Parathyroid adenoma (tissue), 2 donors: Measurements from ENCODE around the gene OR2V2.

Experiments
- H2AFZ ChIP-seq: fragments of 300-600 bp; sonication (generic); one replicate; pipeline ENCODE4 v1.7.0; 2017; ENCODE audit warnings: antibody characterized with exemption, mild to moderate bottlenecking
- H3K27ac ChIP-seq: fragments of 300-600 bp; sonication (generic); one replicate; pipeline ENCODE4 v1.7.0; 2017
- H3K27me3 ChIP-seq: fragments of 300-600 bp; sonication (generic); one replicate; pipeline ENCODE4 v1.7.0; 2017; ENCODE audit warnings: low read length; ENCODE audit not compliant: control insufficient read depth, insufficient read depth
- H3K36me3 ChIP-seq: fragments of 300-600 bp; sonication (generic); one replicate; pipeline ENCODE4 v1.7.0; 2017; ENCODE audit warnings: low read length; ENCODE audit not compliant: control insufficient read depth, insufficient read depth
- H3K4me1 ChIP-seq: fragments of 300-600 bp; sonication (generic); one replicate; pipeline ENCODE4 v1.7.0; 2017; ENCODE audit warnings: control low read depth
- H3K4me2 ChIP-seq: fragments of 300-600 bp; sonication (generic); one replicate; pipeline ENCODE4 v1.7.0; 2017; ENCODE audit warnings: low read length
- H3K4me3 ChIP-seq: fragments of 300-600 bp; sonication (generic); one replicate; pipeline ENCODE4 v1.7.0; 2017; ENCODE audit warnings: low read depth, low read length
- H3K79me2 ChIP-seq: fragments of 300-600 bp; sonication (generic); one replicate; pipeline ENCODE4 v1.7.0; 2017; ENCODE audit warnings: control low read depth
- H3K9ac ChIP-seq: fragments of 300-600 bp; sonication (generic); one replicate; pipeline ENCODE4 v1.7.0; 2017; ENCODE audit warnings: mild to moderate bottlenecking
- H3K9me3 ChIP-seq: fragments of 300-600 bp; sonication (generic); one replicate; pipeline ENCODE4 v1.7.0; 2017; ENCODE audit warnings: low read length; ENCODE audit not compliant: control insufficient read depth
- CTCF ChIP-seq: fragments of 300-600 bp; sonication (generic); IDR thresholded peaks from one replicate; pipeline ENCODE4 v1.7.0; 2017; ENCODE audit warnings: antibody characterized with exemption, mild to moderate bottlenecking
- donor health status: primary hyperparathyroidism.

OR2V2 gene

GRCh38 chr5:181114844-181115778, 32.3 kb upstream of the OR2V2 start:
- Histone ChIP-seq H3K79me2 (no peaks in the 10 kb centered on the region), H3K9ac (no peak overlapping the region), H3K4me1 (no peaks in the 10 kb centered on the region), H3K4me2 (peak overlapping the region; percentile 9), H3K9me3 (no peaks in the 10 kb centered on the region), H2AFZ (no peak overlapping the region), H3K4me3 (no peak overlapping the region), H3K27me3 (peaks cover 7% of the 10 kb centered on the region), H3K36me3 (no peaks in the 10 kb centered on the region), H3K27ac (no peak overlapping the region)
- no peak for TF ChIP-seq CTCF

- Histone ChIP-seq H3K4me2 (no peak overlapping the region), H3K36me3 (no peaks in the 10 kb centered on the region), H3K27ac (no peak overlapping the region), H3K9ac (no peak overlapping the region), H3K4me3 (no peak overlapping the region), H3K79me2 (no peaks in the 10 kb centered on the region), H3K4me1 (no peaks in the 10 kb centered on the region), H3K27me3 (peaks cover 7% of the 10 kb centered on the region), H2AFZ (no peak overlapping the region), H3K9me3 (no peaks in the 10 kb centered on the region)
- TF ChIP-seq CTCF = no peak
Observed at GRCh38 chr5:181118369-181118768, 29.0 kb upstream of the OR2V2 start.

- Histone ChIP-seq H3K9me3 (no peaks in the 10 kb centered on the region), H3K9ac (no peak overlapping the region), H3K36me3 (no peaks in the 10 kb centered on the region), H3K79me2 (no peaks in the 10 kb centered on the region), H3K27ac (no peak overlapping the region), H3K4me2 (no peak overlapping the region), H2AFZ (no peak overlapping the region), H3K27me3 (peaks cover 7% of the 10 kb centered on the region), H3K4me1 (no peaks in the 10 kb centered on the region), H3K4me3 (no peak overlapping the region)
- no peak for TF ChIP-seq CTCF
Observed at GRCh38 chr5:181119105-181119504, 28.3 kb upstream of the OR2V2 start.

- Histone ChIP-seq H3K4me2 (no peak overlapping the region), H3K9ac (no peak overlapping the region), H3K27me3 (no peaks in the 10 kb centered on the region), H3K27ac (no peak overlapping the region), H3K4me1 (no peaks in the 10 kb centered on the region), H3K4me3 (no peak overlapping the region), H3K79me2 (no peaks in the 10 kb centered on the region), H3K9me3 (no peaks in the 10 kb centered on the region), H2AFZ (no peak overlapping the region), H3K36me3 (no peaks in the 10 kb centered on the region)
- TF ChIP-seq CTCF = no peak
Observed at GRCh38 chr5:181120306-181120705, 27.1 kb upstream of the OR2V2 start.

- Histone ChIP-seq H3K9ac (no peak overlapping the region), H3K36me3 (no peaks in the 10 kb centered on the region), H3K79me2 (no peaks in the 10 kb centered on the region), H3K27ac (no peak overlapping the region), H3K27me3 (no peaks in the 10 kb centered on the region), H2AFZ (no peak overlapping the region), H3K4me1 (no peaks in the 10 kb centered on the region), H3K4me3 (no peak overlapping the region), H3K4me2 (no peak overlapping the region), H3K9me3 (no peaks in the 10 kb centered on the region)
- no peak for TF ChIP-seq CTCF
Observed at GRCh38 chr5:181120761-181121160, 26.6 kb upstream of the OR2V2 start.
